Left colon (tissue), 2 donors: Measurements from ENCODE around the gene CPLX1. TPM values are rescaled to one million over a fixed set of nuclear protein-coding genes. Genes with fewer than 3 reads are reported as not detected.

Experiments
- ATAC-seq: fragments of 200-7000 bp; cut with Tn5 transposase; one replicate; pipeline ENCODE4 v1.9.1; 2020; ENCODE audit warnings: mild to moderate bottlenecking, moderate library complexity
- DNase-seq, 2 donors: peaks; one replicate each; pipeline ENCODE4 v3.0.0-alpha.2; 2020
- intact Hi-C, 2 donors: fragments of 100-400 bp; cut with DNase I in 1 of 2; cut with micrococcal nuclease in 1 of 2; formaldehyde crosslinking; loops; one replicate each; pipeline versions ENCODE4 v1.11.2 to v1.14.0; 2022; cut with DNase I, micrococcal nuclease
- long read RNA-seq: library from polyadenylated mRNA; unstranded; transcript quantifications from one replicate; pipeline ENCODE4 v2.0.0, GENCODE V29; 2021
- total RNA-seq, 2 donors: library from RNA; stranded (reverse); fragmentation: NEBNext Ultra II Directional; extraction: Animal tissue kit (Norgen Biotek cat#: 25700); gene quantifications; one replicate each; pipeline ENCODE4 v1.2.1, GENCODE V29; 2021
- donor health status: DM: no; HTN: no; CAD: no.
- donor health status: DM: yes; HTN: yes; CAD: no.

Gene CPLX1
- 1 to 10 TPM; 2.7 to 3.5 TPM for total RNA-seq
- long read RNA-seq = 0 reads

GRCh38 chr4:825971-826330 is at the start of gene CPLX1:
TSS of gene CPLX1 (minus strand) at chr4:826129. CDS start at chr4:824522, 1,607 bp downstream.
- intact Hi-C loops = no loop called here
- peak; percentile 20 to 41 for DNase-seq
- peak; percentile 73 for ATAC-seq

GRCh38 chr4:874971-875817 is 49.3 kb upstream of the CPLX1 start:
- intact Hi-C loops = no loop called here
- ATAC-seq (no peak), DNase-seq (no peak)

- DNase-seq (no peak), ATAC-seq (no peak)
- intact Hi-C loops = no loop called here
These were observed 48.1 kb upstream of the CPLX1 start for GRCh38 chr4:874056-874455.

GRCh38 chr4:872241-872981 is 46.5 kb upstream of the CPLX1 start:
- peak; percentile 4 for ATAC-seq
- DNase-seq = no peak
- intact Hi-C loops = no loop called here

GRCh38 chr4:871484-871883 is 45.6 kb upstream of the CPLX1 start:
- DNase-seq (no peak), ATAC-seq (no peak)
- intact Hi-C loops = no loop called here

- no peak for DNase-seq
- intact Hi-C loops = no loop called here
- no peak for ATAC-seq
These were observed 45.0 kb upstream of the CPLX1 start for GRCh38 chr4:870951-871350.

- intact Hi-C loops = no loop called here
- ATAC-seq (no peak), DNase-seq (no peak)
These were observed 43.8 kb upstream of the CPLX1 start for GRCh38 chr4:869776-870175.

- DNase-seq (no peak), ATAC-seq (no peak)
- intact Hi-C loops = no loop called here
These were observed 42.5 kb upstream of the CPLX1 start for GRCh38 chr4:868421-868820.

- ATAC-seq (no peak), DNase-seq (no peak)
- intact Hi-C loops = no loop called here
These were observed 41.8 kb upstream of the CPLX1 start for GRCh38 chr4:867526-868250.

- ATAC-seq (no peak), DNase-seq (no peak)
- intact Hi-C loops = no loop called here
These were observed 40.9 kb upstream of the CPLX1 start for GRCh38 chr4:866761-867390.

GRCh38 chr4:866068-866760 is 40.3 kb upstream of the CPLX1 start:
- intact Hi-C loops = no loop called here
- DNase-seq (no peak), ATAC-seq (no peak)

- ATAC-seq (peak; percentile 4), DNase-seq (no peak)
- intact Hi-C loops = no loop called here
These were observed 39.6 kb upstream of the CPLX1 start for GRCh38 chr4:865572-865971.

GRCh38 chr4:865121-865465 is 39.2 kb upstream of the CPLX1 start:
- ATAC-seq (no peak), DNase-seq (no peak)
- intact Hi-C loops = no loop called here

- DNase-seq = no peak
- intact Hi-C loops = no loop called here
- ATAC-seq = no peak
These were observed 38.7 kb upstream of the CPLX1 start for GRCh38 chr4:864456-865120.

GRCh38 chr4:860561-860960 is 34.6 kb upstream of the CPLX1 start:
- ATAC-seq (no peak), DNase-seq (no peak)
- intact Hi-C loops = no loop called here

- ATAC-seq (no peak), DNase-seq (no peak)
- intact Hi-C loops = no loop called here
These were observed 33.6 kb upstream of the CPLX1 start for GRCh38 chr4:859496-859895.

GRCh38 chr4:858831-859451 is 33.0 kb upstream of the CPLX1 start:
- no peak for DNase-seq
- no peak for ATAC-seq
- intact Hi-C loops = no loop called here

GRCh38 chr4:858041-858481 is 32.1 kb upstream of the CPLX1 start:
- intact Hi-C loops = no loop called here
- ATAC-seq (no peak), DNase-seq (no peak)
